ENCODE data around the gene SEC22A.

SEC22A gene

GRCh38 chr3:123275691-123276090, 73.9 kb downstream of the SEC22A start:
- H3F3A ChIP-seq (ENCODE audit: insufficient read depth, low read length): no peaks in the 10 kb centered on the region
- no peak overlapping the region for H2AFZ ChIP-seq (ENCODE audit: low read length)
- H3K4me2 ChIP-seq (ENCODE audit: low read length): no peak overlapping the region
- no peaks in the 10 kb centered on the region for H3K9me2 ChIP-seq (ENCODE audit: low read depth, low read length)
- no peaks in the 10 kb centered on the region for H3K36me3 ChIP-seq (ENCODE audit: insufficient read depth, low read length)
- no peaks in the 10 kb centered on the region for H3K9me3 ChIP-seq (ENCODE audit: low read length)
- no peaks in the 10 kb centered on the region for H3K27me3 ChIP-seq (ENCODE audit: insufficient read depth, low read length)
- no peaks in the 10 kb centered on the region for H3K4me1 ChIP-seq (ENCODE audit: insufficient read depth, low read length, severe bottlenecking)
- no peak overlapping the region for H3K27ac ChIP-seq (ENCODE audit: low read depth, low read length, poor library complexity, severe bottlenecking)
- no peak overlapping the region for H3K9ac ChIP-seq (ENCODE audit: low read length)
- H3K4me3 ChIP-seq (ENCODE audit: low read depth, low read length, poor library complexity, severe bottlenecking): no peak overlapping the region
- TF ChIP-seq EZH2 (IDR thresholded peaks at IDR 0.05; ENCODE audit: borderline replicate concordance, low read length): no peak
- no peaks in the 10 kb centered on the region for H3K79me2 ChIP-seq (ENCODE audit: insufficient read depth, low read length)
- no peaks in the 10 kb centered on the region for H4K20me1 ChIP-seq (ENCODE audit: insufficient read depth, low read length)

- Histone ChIP-seq H3K4me2 (ENCODE audit: low read length) (no peak overlapping the region), H3K4me1 (ENCODE audit: insufficient read depth, low read length, severe bottlenecking) (no peaks in the 10 kb centered on the region), H3K27me3 (ENCODE audit: insufficient read depth, low read length) (no peaks in the 10 kb centered on the region), H3K27ac (ENCODE audit: low read depth, low read length, poor library complexity, severe bottlenecking) (no peak overlapping the region), H3F3A (ENCODE audit: insufficient read depth, low read length) (no peaks in the 10 kb centered on the region), H3K4me3 (ENCODE audit: low read depth, low read length, poor library complexity, severe bottlenecking) (no peak overlapping the region), H3K79me2 (ENCODE audit: insufficient read depth, low read length) (no peaks in the 10 kb centered on the region), H3K9ac (ENCODE audit: low read length) (no peak overlapping the region), H3K36me3 (ENCODE audit: insufficient read depth, low read length) (no peaks in the 10 kb centered on the region), H3K9me3 (ENCODE audit: low read length) (no peaks in the 10 kb centered on the region), H2AFZ (ENCODE audit: low read length) (no peak overlapping the region), H3K9me2 (ENCODE audit: low read depth, low read length) (no peaks in the 10 kb centered on the region), H4K20me1 (ENCODE audit: insufficient read depth, low read length) (no peaks in the 10 kb centered on the region)
- TF ChIP-seq EZH2 (IDR thresholded peaks at IDR 0.05; ENCODE audit: borderline replicate concordance, low read length): no peak
- no peak for TF ChIP-seq CTCF (IDR thresholded peaks at IDR 0.05; ENCODE audit: low read length)
Measured at GRCh38 chr3:123276346-123277006, 74.7 kb downstream of the SEC22A start.

GRCh38 chr3:123277106-123277505, 75.4 kb downstream of the SEC22A start:
- no peak overlapping the region for H3K4me2 ChIP-seq (ENCODE audit: low read length)
- H2AFZ ChIP-seq (ENCODE audit: low read length): no peak overlapping the region
- no peaks in the 10 kb centered on the region for H4K20me1 ChIP-seq (ENCODE audit: insufficient read depth, low read length)
- no peaks in the 10 kb centered on the region for H3K79me2 ChIP-seq (ENCODE audit: insufficient read depth, low read length)
- no peak overlapping the region for H3K4me3 ChIP-seq (ENCODE audit: low read depth, low read length, poor library complexity, severe bottlenecking)
- no peaks in the 10 kb centered on the region for H3K9me3 ChIP-seq (ENCODE audit: low read length)
- no peak overlapping the region for H3K27ac ChIP-seq (ENCODE audit: low read depth, low read length, poor library complexity, severe bottlenecking)
- no peaks in the 10 kb centered on the region for H3K9me2 ChIP-seq (ENCODE audit: low read depth, low read length)
- H3F3A ChIP-seq (ENCODE audit: insufficient read depth, low read length): no peaks in the 10 kb centered on the region
- no peaks in the 10 kb centered on the region for H3K27me3 ChIP-seq (ENCODE audit: insufficient read depth, low read length)
- TF ChIP-seq CTCF (IDR thresholded peaks at IDR 0.05; ENCODE audit: low read length) (no peak), EZH2 (IDR thresholded peaks at IDR 0.05; ENCODE audit: borderline replicate concordance, low read length) (no peak)
- no peaks in the 10 kb centered on the region for H3K4me1 ChIP-seq (ENCODE audit: insufficient read depth, low read length, severe bottlenecking)
- H3K9ac ChIP-seq (ENCODE audit: low read length): no peak overlapping the region
- H3K36me3 ChIP-seq (ENCODE audit: insufficient read depth, low read length): no peaks in the 10 kb centered on the region

- no peaks in the 10 kb centered on the region for H3K27me3 ChIP-seq (ENCODE audit: insufficient read depth, low read length)
- no peak overlapping the region for H3K4me3 ChIP-seq (ENCODE audit: low read depth, low read length, poor library complexity, severe bottlenecking)
- no peaks in the 10 kb centered on the region for H3K79me2 ChIP-seq (ENCODE audit: insufficient read depth, low read length)
- H3F3A ChIP-seq (ENCODE audit: insufficient read depth, low read length): no peaks in the 10 kb centered on the region
- no peak overlapping the region for H3K4me2 ChIP-seq (ENCODE audit: low read length)
- H4K20me1 ChIP-seq (ENCODE audit: insufficient read depth, low read length): no peaks in the 10 kb centered on the region
- H3K9me2 ChIP-seq (ENCODE audit: low read depth, low read length): no peaks in the 10 kb centered on the region
- TF ChIP-seq EZH2 (IDR thresholded peaks at IDR 0.05; ENCODE audit: borderline replicate concordance, low read length): no peak
- no peak for TF ChIP-seq CTCF (IDR thresholded peaks at IDR 0.05; ENCODE audit: low read length)
- no peaks in the 10 kb centered on the region for H3K36me3 ChIP-seq (ENCODE audit: insufficient read depth, low read length)
- no peak overlapping the region for H3K9ac ChIP-seq (ENCODE audit: low read length)
- no peaks in the 10 kb centered on the region for H3K4me1 ChIP-seq (ENCODE audit: insufficient read depth, low read length, severe bottlenecking)
- no peaks in the 10 kb centered on the region for H3K9me3 ChIP-seq (ENCODE audit: low read length)
- H2AFZ ChIP-seq (ENCODE audit: low read length): no peak overlapping the region
- no peak overlapping the region for H3K27ac ChIP-seq (ENCODE audit: low read depth, low read length, poor library complexity, severe bottlenecking)
Measured at GRCh38 chr3:123278446-123278845, 76.7 kb downstream of the SEC22A start.
